A549 (cell line): ENCODE measurements around the gene TAF4. TPM values are rescaled to one million over a fixed set of nuclear protein-coding genes. Genes with fewer than 3 reads are reported as not detected.

Source experiments
- ATAC-seq, 2 experiments: fragments of 200-7000 bp in 1 of 2; fragments of >200 bp in 1 of 2; cut with Nextera tagmentation in 1 of 2; cut with Tn5 transposase in 1 of 2; 3 replicates each; pipeline versions ENCODE4 v1.8.0 to v1.9.1; 2018 to 2020; ENCODE audit warnings: mild to moderate bottlenecking in 1 of 2, moderate library complexity in 1 of 2
- CTCF ChIA-PET: fragments of 300-600 bp; sonication (Branson Sonifier 250); formaldehyde crosslinking; extraction: SDS; loops from one replicate; lab custom pipeline; 2021; ENCODE audit warnings: antibody characterized with exemption, inconsistent platforms; lab: Yijun Ruan, JAX
- POLR2A ChIA-PET: fragments of 350-600 bp; formaldehyde crosslinking; extraction: SDS; loops from one replicate; lab custom pipeline; 2021; ENCODE audit warnings: antibody characterized with exemption, inconsistent platforms; lab: Yijun Ruan, JAX
- DNase-seq, 2 experiments: peaks; one replicate each; pipeline versions ENCODE4 v3.0.0 to v3.0.0-alpha.2; 2011 to 2016; ENCODE audit warnings: low read depth in 1 of 2, low spot score in 1 of 2
- FAIRE-seq: peaks from 2 replicates; lab custom pipeline; 2011; peaks lifted over from hg19 to GRCh38; lab: Jason Lieb, UNC
- H3K27ac ChIP-seq, 2 experiments: fragments of >200 bp; sonication (Bioruptor Twin); formaldehyde crosslinking; 3 replicates each; pipeline ENCODE4 v1.5.1; 2016 to 2017
- H3K4me1 ChIP-seq: fragments of >200 bp; sonication (Bioruptor Twin); formaldehyde crosslinking; 3 replicates; pipeline ENCODE4 v1.6.1; 2016
- H3K4me2 ChIP-seq: fragments of >200 bp; sonication (Bioruptor Twin); formaldehyde crosslinking; 3 replicates; pipeline ENCODE4 v1.6.1; 2016
- H3K4me3 ChIP-seq: fragments of >200 bp; sonication (Bioruptor Twin); formaldehyde crosslinking; 3 replicates; pipeline ENCODE4 v1.5.1; 2016
- H3K9me3 ChIP-seq: fragments of >200 bp; sonication (Bioruptor Twin); formaldehyde crosslinking; 3 replicates; pipeline ENCODE4 v1.6.1; 2016
- ATOH8 ChIP-seq: fragments of 250-450 bp; sonication (Bioruptor Pico); IDR thresholded peaks from 2 replicates; pipeline ENCODE4 v1.5.0; 2020; ENCODE audit warnings: low read depth, mild to moderate bottlenecking, moderate library complexity
- BHLHE40 ChIP-seq: IDR thresholded peaks from 2 replicates; pipeline ENCODE4 v1.6.1; 2012; ENCODE audit warnings: low read depth, low read length, inconsistent platforms
- CTCF ChIP-seq: fragments of >200 bp; sonication (Bioruptor Twin); formaldehyde crosslinking; IDR thresholded peaks from 3 replicates; pipeline ENCODE4 v1.5.1; 2016
- E2F6 ChIP-seq: IDR thresholded peaks from 2 replicates; pipeline ENCODE4 v1.6.1; 2012; ENCODE audit warnings: low read depth, borderline replicate concordance
- EHF ChIP-seq: fragments of 250-450 bp; sonication (Bioruptor Pico); IDR thresholded peaks from 2 replicates; pipeline ENCODE4 v1.5.0; 2020; ENCODE audit warnings: mild to moderate bottlenecking
- ESRRA ChIP-seq: fragments of 150-350 bp; IDR thresholded peaks from 2 replicates; pipeline ENCODE4 v1.6.1; 2014; ENCODE audit warnings: mild to moderate bottlenecking, low read length, borderline replicate concordance
- FOSL2 ChIP-seq, 2 experiments: fragments of 450-650 bp in 1 of 2; fragments of >200 bp in 1 of 2; sonication (Bioruptor Twin) in 1 of 2; formaldehyde crosslinking; IDR thresholded peaks; 2 replicates each; pipeline versions ENCODE4 v1.5.0 to v1.6.1; 2016 to 2020; ENCODE audit warnings: mild to moderate bottlenecking in 1 of 2, moderate library complexity in 1 of 2
- FOXS1 ChIP-seq: fragments of 250-450 bp; sonication (Bioruptor Pico); IDR thresholded peaks from 2 replicates; pipeline ENCODE4 v1.5.0; 2020; ENCODE audit warnings: mild to moderate bottlenecking, moderate library complexity
- GATA3 ChIP-seq: IDR thresholded peaks from 2 replicates; pipeline ENCODE4 v1.6.1; 2012; ENCODE audit warnings: borderline replicate concordance
- HDAC2 ChIP-seq: fragments of 200-600 bp; sonication (generic); IDR thresholded peaks from 2 replicates; pipeline ENCODE4 v1.6.1; 2016
- HES2 ChIP-seq: fragments of >200 bp; sonication (Bioruptor Twin); formaldehyde crosslinking; IDR thresholded peaks from 2 replicates; pipeline ENCODE4 v1.6.1; 2016
- HOXA7 ChIP-seq: fragments of 250-450 bp; sonication (Bioruptor Pico); IDR thresholded peaks from 2 replicates; pipeline ENCODE4 v1.5.0; 2020; ENCODE audit warnings: mild to moderate bottlenecking, moderate library complexity
- HOXB5 ChIP-seq: fragments of 250-450 bp; sonication (Bioruptor Pico); IDR thresholded peaks from 2 replicates; pipeline ENCODE4 v1.5.0; 2020; ENCODE audit warnings: mild to moderate bottlenecking, moderate library complexity
- JUN ChIP-seq, 2 experiments: fragments of >200 bp; sonication (Bioruptor Twin); formaldehyde crosslinking; IDR thresholded peaks; 2 replicates in 1 of 2; 3 replicates in 1 of 2; pipeline ENCODE4 v1.6.1; 2016 to 2017
- JUNB ChIP-seq: fragments of >200 bp; sonication (Bioruptor Twin); formaldehyde crosslinking; IDR thresholded peaks from 2 replicates; pipeline ENCODE4 v1.6.1; 2016
- KDM5A ChIP-seq: fragments of 200-600 bp; sonication (generic); IDR thresholded peaks from 2 replicates; pipeline ENCODE4 v1.6.1; 2016; ENCODE audit warnings: antibody characterized with exemption, mild to moderate bottlenecking
- MAX ChIP-seq: IDR thresholded peaks from 2 replicates; pipeline ENCODE4 v1.6.1; 2012
- MYC ChIP-seq: IDR thresholded peaks from 2 replicates; pipeline ENCODE4 v1.6.1; 2012; ENCODE audit warnings: mild to moderate bottlenecking, inconsistent platforms, low read length, improper control_type of control experiment, borderline replicate concordance
- NR3C1 ChIP-seq: fragments of >200 bp; sonication (Bioruptor Twin); formaldehyde crosslinking; IDR thresholded peaks from 3 replicates; pipeline ENCODE4 v1.6.1; 2017
- POLR2A ChIP-seq: IDR thresholded peaks from 2 replicates; pipeline ENCODE4 v1.6.1; 2012; ENCODE audit warnings: mild to moderate bottlenecking, low read length
- RAD21 ChIP-seq, 2 experiments: fragments of >200 bp in 1 of 2; sonication (Bioruptor Twin) in 1 of 2; formaldehyde crosslinking in 1 of 2; IDR thresholded peaks in 1 of 2; conservative IDR thresholded peaks in 1 of 2; 2 replicates in 1 of 2; 3 replicates in 1 of 2; pipeline ENCODE4 v1.6.1; 2012 to 2018; ENCODE audit warnings: inconsistent platforms in 1 of 2
- RCOR1 ChIP-seq: fragments of 150-350 bp; IDR thresholded peaks from 2 replicates; pipeline ENCODE4 v1.6.1; 2014; ENCODE audit warnings: antibody characterized with exemption, low read length, low read depth
- REST ChIP-seq: fragments of 200-600 bp; sonication (generic); IDR thresholded peaks from 2 replicates; pipeline ENCODE4 v1.6.1; 2016; ENCODE audit warnings: antibody characterized with exemption, mild to moderate bottlenecking, moderate library complexity
- SMC3 ChIP-seq: fragments of >200 bp; sonication (Bioruptor Twin); formaldehyde crosslinking; IDR thresholded peaks from 3 replicates; pipeline ENCODE4 v1.6.1; 2018; ENCODE audit warnings: inconsistent platforms
- USF2 ChIP-seq: fragments of 450-650 bp; IDR thresholded peaks from 2 replicates; pipeline ENCODE4 v1.6.1; 2014; ENCODE audit warnings: antibody characterized with exemption
- ZFP36 ChIP-seq: fragments of 450-650 bp; IDR thresholded peaks from 2 replicates; pipeline ENCODE4 v1.6.1; 2014; ENCODE audit warnings: borderline replicate concordance; ENCODE audit not compliant: partially characterized antibody
- ZNF302 ChIP-seq: fragments of 250-450 bp; sonication (Bioruptor Pico); IDR thresholded peaks from 2 replicates; pipeline ENCODE4 v1.9.0; 2021; ENCODE audit warnings: inconsistent platforms, mild to moderate bottlenecking, moderate library complexity
- WGBS: methylation state at CpG from one replicate; pipeline ENCODE4 v1.1.6; 2017; ENCODE audit errors: missing lambda C conversion rate; 5-methylcytosine and 5-hydroxymethylcytosine counted together
- polyA plus RNA-seq, 4 experiments: library from polyadenylated mRNA; depleted of rRNA in 3 of 4; stranded (reverse); fragments of >200 nt; fragmentation: RNase III in 1 of 4; extraction: RNeasy Plus Mini Kit Qiagen cat#74134 plus additional on column Dnase treatment in 1 of 4; gene quantifications; 2 replicates in 3 of 4; 3 replicates in 1 of 4; pipeline ENCODE4 v1.2.3, GENCODE V29; 2011 to 2017

Gene TAF4
- polyA plus RNA-seq, 2 of the 4 experiments (the other 2 are of a cell fraction), result 6.1 to 11.0 TPM

GRCh38 chr20:62010551-62011402, 54.9 kb downstream of the TAF4 start:
- TF ChIP-seq GATA3 (no peak), EHF (CRISPR knock-in tag) (no peak), BHLHE40 (no peak), RAD21 (conservative IDR thresholded peaks at IDR 0.05 in 1 of 2, IDR thresholded peaks at IDR 0.05 in 1 of 2) (peak; percentile 89 to 92), FOXS1 (CRISPR knock-in tag) (no peak), HOXB5 (no peak), SMC3 (peak; percentile 66), RCOR1 (no peak), HES2 (no peak), KDM5A (no peak), CTCF (peak; percentile 80), ZFP36 (no peak), E2F6 (no peak), POLR2A (no peak), JUN (IDR thresholded peaks at IDR 0.05) (no peak), MAX (peak; percentile 60), NR3C1 (no peak), ESRRA (no peak), MYC (no peak), USF2 (peak; percentile 20; the same call in 1 of the 2 replicates), ZNF302 (CRISPR knock-in tag) (no peak), JUNB (no peak), FOSL2 (IDR thresholded peaks at IDR 0.05) (no peak), FOSL2 (CRISPR knock-in tag; IDR thresholded peaks at IDR 0.05) (no peak), HDAC2 (no peak), HOXA7 (CRISPR knock-in tag) (no peak), REST (no peak), ATOH8 (CRISPR knock-in tag) (no peak)
- H3K4me2 ChIP-seq, result no peak overlapping the region
- FAIRE-seq (no peak), DNase-seq (peak; percentile 51 to 69), ATAC-seq (peak; percentile 65 to 84; a peak in 3 of 6 replicates)
- POLR2A ChIA-PET, result interaction anchor here (0.7 to 1.9 kb wide), 4 partner anchors 56 to 146 kb away, joined by 3 to 8 read pairs (median 6); partner anchors contain the start of gene LSM14B
- H3K27ac ChIP-seq, result no peak overlapping the region
- WGBS, result 47% methylated on average over 13 of the region's 13 CpGs
- H3K4me3 ChIP-seq, result no peak overlapping the region
- CTCF ChIA-PET, result interaction anchor here (0.6 to 4.4 kb wide), 39 partner anchors 8 to 371 kb away, joined by 3 to 75 read pairs (median 5); no protein-coding TSS in a partner anchor
- no peaks in the 10 kb centered on the region for H3K4me1 ChIP-seq
- H3K9me3 ChIP-seq, result no peaks in the 10 kb centered on the region
